Left lung (tissue), 10 donors: ENCODE data around the gene VTI1A. TPM values are rescaled to one million over a fixed set of nuclear protein-coding genes. Genes with fewer than 3 reads are reported as not detected.

Experiments used
- ATAC-seq: fragments of 200-7000 bp; cut with Tn5 transposase; one replicate; pipeline ENCODE4 v1.9.1; 2020; ENCODE audit warnings: moderate library complexity
- DNase-seq, 4 donors: peaks; one replicate each; pipeline ENCODE4 v3.0.0-alpha.2; 2013 to 2020
- H3K27ac ChIP-seq, 2 donors: fragments of 200-600 bp; sonication (generic) in 1 of 2; one replicate each; pipeline versions ENCODE4 v1.5.0 to v1.8.0; 2020 to 2021
- H3K27me3 ChIP-seq, 2 donors: fragments of 200-600 bp; sonication (generic) in 1 of 2; one replicate each; pipeline versions ENCODE4 v1.5.0 to v1.8.0; 2020 to 2021
- H3K36me3 ChIP-seq, 2 donors: fragments of 200-600 bp; sonication (generic) in 1 of 2; one replicate each; pipeline versions ENCODE4 v1.5.0 to v1.8.0; 2020 to 2021
- H3K4me1 ChIP-seq, 2 donors: fragments of 200-600 bp; one replicate each; pipeline ENCODE4 v1.8.0; 2021
- H3K4me3 ChIP-seq, 2 donors: fragments of 200-600 bp; sonication (generic) in 1 of 2; one replicate each; pipeline versions ENCODE4 v1.5.0 to v1.8.0; 2020 to 2021; ENCODE audit warnings: mild to moderate bottlenecking in 1 of 2
- H3K9me3 ChIP-seq, 2 donors: fragments of 200-600 bp; sonication (generic) in 1 of 2; one replicate each; pipeline versions ENCODE4 v1.5.0 to v1.8.0; 2020 to 2021
- intact Hi-C, 2 donors: fragments of 100-400 bp; cut with DNase I; formaldehyde crosslinking; loops; one replicate each; pipeline versions ENCODE4 v1.11.2 to v1.14.2; 2022
- polyA plus RNA-seq, 6 donors: library from polyadenylated mRNA; unstranded; fragments of 120-200 nt; gene quantifications; one replicate each; pipeline ENCODE4 v1.2.1, GENCODE V29; 2013; ENCODE audit not compliant: insufficient read length in 6 of 6
- total RNA-seq, 2 donors: library from RNA; stranded (reverse); fragmentation: NEBNext Ultra II Directional; extraction: Animal tissue kit (Norgen Biotek cat#: 25700); gene quantifications; one replicate each; pipeline ENCODE4 v1.2.1, GENCODE V29; 2021
- TF ChIP-seq, protein P1 (sequence below), 2 donors: fragments of 200-600 bp; sonication (generic) in 1 of 2; IDR thresholded peaks; one replicate each; pipeline versions ENCODE4 v1.5.0 to v1.8.0; 2021; ENCODE audit warnings: antibody characterized with exemption in 2 of 2
- donor health status: DM: no; HTN: yes; CAD: no.
- donor health status: DM: no; HTN: no; CAD: no.

VTI1A gene
- total and polyA plus RNA-seq, 8 donors: 13.6 to 39.0 (median 17.7) TPM

DNA sequence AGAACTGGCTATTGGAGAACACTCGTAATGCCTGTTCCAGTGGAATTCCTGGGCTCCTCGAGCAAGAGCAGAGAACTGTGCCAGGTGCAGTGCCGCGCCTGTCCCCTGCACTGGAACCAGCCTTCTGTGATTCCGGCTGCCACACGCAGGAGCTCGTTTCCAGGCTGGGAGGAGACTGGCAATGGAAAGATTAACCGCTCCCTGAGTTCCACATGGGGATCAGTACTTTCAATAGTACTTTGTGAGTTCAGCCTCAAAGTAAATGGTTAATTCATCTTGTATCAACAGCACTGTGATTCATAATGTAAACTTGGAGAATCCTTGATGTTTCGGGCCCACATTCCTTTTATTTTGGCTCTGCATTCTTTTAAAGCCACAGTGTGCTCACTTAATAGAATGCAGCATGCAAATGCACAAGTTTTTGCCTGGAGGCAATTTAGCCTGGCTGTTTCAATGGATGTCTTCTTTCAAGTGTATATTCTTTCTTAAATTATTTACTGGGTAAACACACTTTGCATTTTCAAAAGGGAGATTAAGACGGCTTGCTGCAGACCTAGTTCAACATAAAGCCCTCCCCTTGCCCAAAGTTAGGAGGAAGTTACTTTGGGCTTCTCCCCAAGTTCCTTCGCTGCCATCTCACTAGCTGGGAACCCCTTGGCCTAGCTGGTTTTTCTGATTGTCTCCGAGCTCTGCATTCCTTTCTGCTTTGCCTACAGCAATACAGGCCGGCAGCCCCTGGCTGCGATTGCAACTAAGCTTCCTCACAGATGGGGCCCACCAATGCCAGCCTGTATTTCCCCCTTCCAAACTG lies 364.9 kb downstream of the VTI1A start:
- ATAC-seq (peak; percentile 88), DNase-seq (peak in 3 of 4 donors; percentile 53 to 79 (median 60))
- intact Hi-C loops: no loop called here
- H3K36me3 ChIP-seq: no peaks in the 10 kb centered on the region
- H3K27ac ChIP-seq: peak overlapping the region; percentile 57 to 58
- peaks cover 19 to 39% of the 10 kb centered on the region in 2 donors for H3K4me1 ChIP-seq
- H3K9me3 ChIP-seq: no peaks in the 10 kb centered on the region
- TF ChIP-seq, protein P1, sequence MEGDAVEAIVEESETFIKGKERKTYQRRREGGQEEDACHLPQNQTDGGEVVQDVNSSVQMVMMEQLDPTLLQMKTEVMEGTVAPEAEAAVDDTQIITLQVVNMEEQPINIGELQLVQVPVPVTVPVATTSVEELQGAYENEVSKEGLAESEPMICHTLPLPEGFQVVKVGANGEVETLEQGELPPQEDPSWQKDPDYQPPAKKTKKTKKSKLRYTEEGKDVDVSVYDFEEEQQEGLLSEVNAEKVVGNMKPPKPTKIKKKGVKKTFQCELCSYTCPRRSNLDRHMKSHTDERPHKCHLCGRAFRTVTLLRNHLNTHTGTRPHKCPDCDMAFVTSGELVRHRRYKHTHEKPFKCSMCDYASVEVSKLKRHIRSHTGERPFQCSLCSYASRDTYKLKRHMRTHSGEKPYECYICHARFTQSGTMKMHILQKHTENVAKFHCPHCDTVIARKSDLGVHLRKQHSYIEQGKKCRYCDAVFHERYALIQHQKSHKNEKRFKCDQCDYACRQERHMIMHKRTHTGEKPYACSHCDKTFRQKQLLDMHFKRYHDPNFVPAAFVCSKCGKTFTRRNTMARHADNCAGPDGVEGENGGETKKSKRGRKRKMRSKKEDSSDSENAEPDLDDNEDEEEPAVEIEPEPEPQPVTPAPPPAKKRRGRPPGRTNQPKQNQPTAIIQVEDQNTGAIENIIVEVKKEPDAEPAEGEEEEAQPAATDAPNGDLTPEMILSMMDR (IDR thresholded peaks at IDR 0.05): no peak
- no peaks in the 10 kb centered on the region for H3K27me3 ChIP-seq
- no peak overlapping the region for H3K4me3 ChIP-seq

DNA sequence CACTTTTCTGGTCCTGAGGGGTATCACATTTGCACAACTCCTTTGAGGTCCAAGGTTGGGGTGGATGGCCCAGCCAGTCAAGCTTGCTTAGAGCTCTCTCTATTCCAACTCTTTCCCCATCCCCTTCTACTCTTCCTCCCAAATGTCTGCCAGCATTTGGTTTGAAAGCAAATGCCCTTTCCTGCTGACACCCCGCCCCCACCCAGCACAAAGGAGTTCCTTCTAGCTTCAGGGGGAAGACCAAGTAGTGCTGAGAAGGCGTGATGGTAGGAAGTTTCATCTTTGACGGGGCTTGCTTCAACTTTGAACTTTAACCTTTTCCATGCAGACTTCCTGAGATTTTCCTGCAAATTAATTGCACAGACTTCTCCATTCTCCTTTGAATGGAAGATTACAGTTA lies 365.6 kb downstream of the VTI1A start:
- H3K36me3 ChIP-seq: no peaks in the 10 kb centered on the region
- TF ChIP-seq, protein P1 (IDR thresholded peaks at IDR 0.05): no peak
- no peaks in the 10 kb centered on the region for H3K9me3 ChIP-seq
- H3K27ac ChIP-seq: peak overlapping the region; percentile 47 to 58
- ATAC-seq (no peak), DNase-seq (no peak)
- peaks cover 19 to 39% of the 10 kb centered on the region in 2 donors for H3K4me1 ChIP-seq
- intact Hi-C loops: no loop called here
- H3K27me3 ChIP-seq: no peaks in the 10 kb centered on the region
- no peak overlapping the region for H3K4me3 ChIP-seq

DNA sequence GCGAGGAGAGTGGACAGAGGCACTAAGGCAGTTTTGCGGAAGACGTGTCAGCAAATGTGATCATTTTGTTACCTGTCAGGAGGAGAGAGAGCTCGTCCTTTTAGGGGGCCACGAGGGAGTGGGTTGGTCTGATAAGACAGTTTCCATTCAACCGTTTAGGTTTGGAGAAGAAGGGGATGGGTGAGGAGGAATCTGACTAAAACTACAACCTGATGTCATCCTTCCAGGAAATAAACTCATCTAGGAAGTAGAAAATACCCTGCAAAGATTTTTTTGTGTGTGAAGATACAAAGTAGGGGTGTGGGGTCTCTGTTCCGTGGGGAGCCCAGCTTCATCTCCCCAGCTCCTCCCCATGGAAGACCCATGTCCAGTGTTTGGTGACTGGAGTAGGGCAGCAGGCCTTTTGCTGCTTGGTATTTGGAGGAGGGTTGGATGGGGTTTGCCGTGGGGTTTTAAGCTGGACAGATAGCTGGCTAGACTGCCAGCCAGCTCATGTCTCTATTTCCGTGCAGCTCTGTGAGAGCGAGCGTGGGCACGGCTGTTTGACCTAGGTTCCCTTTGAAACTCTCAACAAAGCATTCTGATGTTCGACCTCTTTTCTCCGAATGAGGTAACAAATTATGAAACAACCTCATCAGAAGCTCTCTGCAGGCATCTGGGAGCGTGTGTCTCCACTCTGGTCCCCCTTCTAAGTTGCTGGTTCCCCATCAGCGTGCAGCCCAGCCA lies 367.0 kb downstream of the VTI1A start:
- DNase-seq (no peak), ATAC-seq (no peak)
- no peaks in the 10 kb centered on the region for H3K27me3 ChIP-seq
- H3K27ac ChIP-seq: no peak overlapping the region
- H3K4me3 ChIP-seq: no peak overlapping the region
- intact Hi-C loops: no loop called here
- H3K9me3 ChIP-seq: no peaks in the 10 kb centered on the region
- H3K36me3 ChIP-seq: no peaks in the 10 kb centered on the region
- peaks cover 19 to 39% of the 10 kb centered on the region in 2 donors for H3K4me1 ChIP-seq
- TF ChIP-seq, protein P1 (IDR thresholded peaks at IDR 0.05): no peak

DNA sequence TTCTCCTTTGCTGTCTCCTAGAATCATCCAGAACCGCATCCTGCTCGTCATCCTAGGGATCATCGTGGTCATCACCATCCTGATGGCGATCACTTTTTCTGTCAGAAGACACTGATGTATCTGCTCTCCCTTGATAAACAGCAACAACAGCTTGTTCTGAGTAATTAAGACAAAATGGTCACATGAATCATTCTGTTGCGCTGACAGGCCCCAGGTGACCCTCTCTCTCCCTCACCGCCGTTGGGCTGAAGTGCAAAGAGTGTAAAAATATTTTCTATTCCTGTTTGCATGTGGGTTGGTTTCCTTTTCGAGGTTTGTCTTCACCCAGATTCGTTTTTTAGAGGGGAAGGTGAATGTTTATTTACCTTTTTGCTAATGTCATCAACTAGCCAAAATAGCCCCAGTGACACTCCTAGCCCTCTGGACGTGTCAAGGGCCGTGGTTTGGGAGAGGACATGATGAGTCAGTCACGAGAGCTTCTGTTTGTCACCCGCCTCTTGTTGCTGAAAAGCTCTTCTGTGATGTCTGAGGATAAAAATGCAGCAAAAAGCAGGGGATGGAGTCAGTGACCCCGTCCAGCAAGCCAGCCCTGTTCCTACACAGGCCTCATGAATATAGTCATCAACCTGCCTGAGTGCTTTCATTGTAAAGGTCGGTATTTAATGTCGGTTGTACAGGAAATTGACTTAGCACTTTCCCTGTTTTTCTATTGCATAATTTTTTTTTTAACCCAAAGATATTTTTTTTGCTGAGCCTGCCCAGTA lies 368.4 kb downstream of the VTI1A start:
- H3K27ac ChIP-seq: peak overlapping the region in 1 of 2 donors; percentile 23
- ATAC-seq: peak; percentile 39

More for the DNA sequence above, 368.4 kb downstream of the VTI1A start:
- intact Hi-C loops: no loop called here
- H3K4me3 ChIP-seq: no peak overlapping the region
- no peaks in the 10 kb centered on the region for H3K9me3 ChIP-seq
- H3K4me1 ChIP-seq: peaks cover 19 to 39% of the 10 kb centered on the region in 2 donors
- no peak for DNase-seq
- no peaks in the 10 kb centered on the region for H3K27me3 ChIP-seq
- TF ChIP-seq, protein P1 (IDR thresholded peaks at IDR 0.05): no peak
- H3K36me3 ChIP-seq: no peaks in the 10 kb centered on the region
